ENCODE results near the gene WNT5B. TPM values are rescaled to one million over a fixed set of nuclear protein-coding genes. Genes with fewer than 3 reads are reported as not detected.

WNT5B gene
- total RNA-seq, 1 experiment from 2014 or later = 4.4 TPM

DNA sequence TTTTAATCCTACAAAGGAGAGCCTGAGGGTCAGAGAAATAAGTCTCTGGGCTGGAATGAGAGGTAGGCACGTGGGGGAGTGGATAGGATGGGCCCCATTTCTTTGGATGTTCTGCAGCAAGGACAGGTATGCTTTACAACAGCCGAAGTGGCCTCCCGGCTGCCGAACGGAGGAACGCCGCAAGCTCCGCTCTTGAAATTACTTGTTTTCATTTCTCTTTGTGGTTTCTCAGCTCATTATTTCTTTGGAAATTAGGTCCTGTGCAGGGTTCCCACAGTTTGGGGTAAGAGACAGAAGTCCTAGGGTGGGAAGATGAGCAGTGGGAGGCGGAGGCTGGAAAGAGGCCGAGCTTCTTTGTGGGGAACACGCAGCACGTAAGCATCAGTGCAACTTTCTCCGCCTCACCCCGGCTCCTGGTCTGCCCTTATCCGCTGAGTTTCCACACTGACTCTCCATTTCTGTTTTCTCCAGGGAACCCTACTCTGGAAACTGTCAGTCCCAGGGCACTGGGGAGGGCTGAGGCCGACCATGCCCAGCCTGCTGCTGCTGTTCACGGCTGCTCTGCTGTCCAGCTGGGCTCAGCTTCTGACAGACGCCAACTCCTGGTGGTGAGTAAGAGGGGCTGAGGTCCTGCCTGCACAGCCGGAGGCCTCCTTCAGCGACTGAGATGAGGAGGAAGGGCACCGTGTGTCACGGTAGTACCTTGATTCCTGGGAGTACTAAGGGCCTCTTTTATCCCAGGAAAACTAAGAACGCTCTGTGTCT lies 2.0 kb downstream of the WNT5B start:
- Histone ChIP-seq H3K27me3 (ENCODE audit: control insufficient read depth, insufficient read depth, low read length) (peaks cover 62% of the 10 kb centered on the region), H3K4me3 (ENCODE audit: insufficient read depth, low read depth, low read length) (peak overlapping the region; percentile 29; the same call in 1 of the 2 replicates), H3K36me3 (replicated peaks; ENCODE audit: control insufficient read depth, insufficient read depth, low read length) (no peaks in the 10 kb centered on the region)

DNA sequence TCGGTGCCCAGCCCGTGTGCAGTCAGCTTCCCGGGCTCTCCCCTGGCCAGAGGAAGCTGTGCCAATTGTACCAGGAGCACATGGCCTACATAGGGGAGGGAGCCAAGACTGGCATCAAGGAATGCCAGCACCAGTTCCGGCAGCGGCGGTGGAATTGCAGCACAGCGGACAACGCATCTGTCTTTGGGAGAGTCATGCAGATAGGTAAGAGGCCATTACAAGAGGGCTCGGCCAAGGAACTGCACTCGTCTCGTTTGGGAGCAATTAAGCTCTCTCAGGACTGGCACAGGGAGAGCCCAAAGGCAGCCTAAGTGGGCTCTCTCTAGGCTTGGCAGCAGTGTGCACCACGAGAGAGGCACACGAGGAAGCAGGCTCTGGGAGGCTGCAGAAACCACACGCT lies 3.7 kb downstream of the WNT5B start:
- no peak overlapping the region for H3K4me3 ChIP-seq (ENCODE audit: insufficient read depth, low read depth, low read length)
- peaks cover 55% of the 10 kb centered on the region for H3K27me3 ChIP-seq (ENCODE audit: control insufficient read depth, insufficient read depth, low read length)
- H3K36me3 ChIP-seq (replicated peaks; ENCODE audit: control insufficient read depth, insufficient read depth, low read length) = no peaks in the 10 kb centered on the region
- no peak for DNase-seq

More for the DNA sequence above, 2.0 kb downstream of the WNT5B start:
- DNase-seq = peak; percentile 66

GRCh38 chr12:1633459-1633858 lies 4.4 kb downstream of the WNT5B start:
- Histone ChIP-seq H3K36me3 (replicated peaks; ENCODE audit: control insufficient read depth, insufficient read depth, low read length) (no peaks in the 10 kb centered on the region), H3K27me3 (ENCODE audit: control insufficient read depth, insufficient read depth, low read length) (peaks cover 49% of the 10 kb centered on the region), H3K4me3 (ENCODE audit: insufficient read depth, low read depth, low read length) (no peak overlapping the region)
- DNase-seq = no peak

- Histone ChIP-seq H3K36me3 (replicated peaks; ENCODE audit: control insufficient read depth, insufficient read depth, low read length) (no peaks in the 10 kb centered on the region), H3K4me3 (ENCODE audit: insufficient read depth, low read depth, low read length) (no peak overlapping the region), H3K27me3 (ENCODE audit: control insufficient read depth, insufficient read depth, low read length) (peaks cover 42% of the 10 kb centered on the region)
- no peak for DNase-seq
These were observed 5.1 kb downstream of the WNT5B start for GRCh38 chr12:1634149-1634548.

GRCh38 chr12:1634590-1635191 lies 5.7 kb downstream of the WNT5B start:
- H3K27me3 ChIP-seq (ENCODE audit: control insufficient read depth, insufficient read depth, low read length) = peaks cover 37% of the 10 kb centered on the region
- peak; percentile 86 for DNase-seq
- no peak overlapping the region for H3K4me3 ChIP-seq (ENCODE audit: insufficient read depth, low read depth, low read length)
- H3K36me3 ChIP-seq (replicated peaks; ENCODE audit: control insufficient read depth, insufficient read depth, low read length) = no peaks in the 10 kb centered on the region

- H3K27me3 ChIP-seq (ENCODE audit: control insufficient read depth, insufficient read depth, low read length) = peaks cover 30% of the 10 kb centered on the region
- no peaks in the 10 kb centered on the region for H3K36me3 ChIP-seq (replicated peaks; ENCODE audit: control insufficient read depth, insufficient read depth, low read length)
- no peak for DNase-seq
- no peak overlapping the region for H3K4me3 ChIP-seq (ENCODE audit: insufficient read depth, low read depth, low read length)
These were observed 6.5 kb downstream of the WNT5B start for GRCh38 chr12:1635301-1636095.

GRCh38 chr12:1638203-1638602 lies 9.2 kb downstream of the WNT5B start:
- no peak for DNase-seq
- Histone ChIP-seq H3K4me3 (ENCODE audit: insufficient read depth, low read depth, low read length) (no peak overlapping the region), H3K36me3 (replicated peaks; ENCODE audit: control insufficient read depth, insufficient read depth, low read length) (no peaks in the 10 kb centered on the region), H3K27me3 (ENCODE audit: control insufficient read depth, insufficient read depth, low read length) (peaks cover 3% of the 10 kb centered on the region)

DNA sequence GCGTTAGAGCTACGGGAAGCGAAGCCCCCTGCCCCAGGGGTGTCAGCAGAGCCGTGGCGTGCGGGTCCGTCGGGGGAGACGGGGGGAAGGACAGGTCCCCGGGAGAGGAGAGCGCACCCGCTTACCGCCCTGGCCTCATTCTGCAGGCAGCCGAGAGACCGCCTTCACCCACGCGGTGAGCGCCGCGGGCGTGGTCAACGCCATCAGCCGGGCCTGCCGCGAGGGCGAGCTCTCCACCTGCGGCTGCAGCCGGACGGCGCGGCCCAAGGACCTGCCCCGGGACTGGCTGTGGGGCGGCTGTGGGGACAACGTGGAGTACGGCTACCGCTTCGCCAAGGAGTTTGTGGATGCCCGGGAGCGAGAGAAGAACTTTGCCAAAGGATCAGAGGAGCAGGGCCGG lies 10.5 kb downstream of the WNT5B start:
- H3K27me3 ChIP-seq (ENCODE audit: control insufficient read depth, insufficient read depth, low read length) = no peaks in the 10 kb centered on the region; the same call in 1 of the 2 replicates
- H3K4me3 ChIP-seq (ENCODE audit: insufficient read depth, low read depth, low read length) = no peak overlapping the region; the same call in 1 of the 2 replicates
- DNase-seq = peak; percentile 53
- no peaks in the 10 kb centered on the region for H3K36me3 ChIP-seq (replicated peaks; ENCODE audit: control insufficient read depth, insufficient read depth, low read length)

DNA sequence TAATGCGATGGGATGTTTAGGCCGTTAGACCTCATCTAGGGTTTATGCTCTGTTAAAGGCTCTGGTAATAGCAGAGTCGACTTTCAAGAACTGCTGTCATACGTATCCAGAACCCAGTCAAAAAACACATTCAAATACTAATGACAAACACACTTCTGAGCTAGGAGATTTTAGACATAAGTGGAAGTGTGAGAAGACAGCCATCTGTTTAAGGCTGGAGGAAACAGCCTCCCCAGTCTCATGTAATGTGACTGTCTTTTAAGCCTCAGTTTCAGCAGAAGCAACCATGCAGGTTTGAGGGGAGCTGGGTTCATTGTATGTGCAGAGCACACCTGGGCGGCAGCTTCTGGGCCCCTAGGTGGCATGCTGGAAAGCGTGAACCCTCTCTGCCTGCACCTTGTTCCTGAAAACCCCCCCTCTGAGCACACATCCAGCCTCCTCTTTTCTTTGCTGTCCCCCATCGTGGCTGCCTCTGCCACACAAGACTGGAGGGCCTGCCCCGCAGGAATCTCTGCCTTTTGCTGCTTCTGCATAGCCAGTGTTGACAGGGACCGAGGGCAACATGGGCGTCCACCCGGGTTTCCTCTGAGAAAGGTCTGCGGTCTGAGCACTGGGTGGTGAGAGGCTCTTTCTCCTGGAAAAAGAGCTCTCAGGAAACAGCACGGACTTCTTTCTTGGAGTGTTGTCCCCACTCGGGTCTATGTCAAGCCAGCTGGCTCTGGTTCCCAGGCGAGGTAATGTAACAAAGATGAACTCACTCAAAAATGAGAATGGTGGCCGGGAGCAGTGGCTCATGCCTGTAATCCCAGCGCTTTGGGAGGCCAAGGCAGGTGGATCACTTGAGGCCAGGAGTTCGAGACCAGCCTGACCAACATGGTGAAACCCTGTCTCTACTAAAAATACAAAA lies 11.6 kb downstream of the WNT5B start:
- no peak for DNase-seq
- no peaks in the 10 kb centered on the region for H3K36me3 ChIP-seq (replicated peaks; ENCODE audit: control insufficient read depth, insufficient read depth, low read length)
- H3K4me3 ChIP-seq (ENCODE audit: insufficient read depth, low read depth, low read length) = no peak overlapping the region
- H3K27me3 ChIP-seq (ENCODE audit: control insufficient read depth, insufficient read depth, low read length) = no peaks in the 10 kb centered on the region; the same call in 1 of the 2 replicates

GRCh38 chr12:1642513-1642912 lies 13.5 kb downstream of the WNT5B start:
- no peaks in the 10 kb centered on the region for H3K36me3 ChIP-seq (replicated peaks; ENCODE audit: control insufficient read depth, insufficient read depth, low read length)
- H3K4me3 ChIP-seq (ENCODE audit: insufficient read depth, low read depth, low read length) = no peak overlapping the region
- no peak for DNase-seq
- H3K27me3 ChIP-seq (ENCODE audit: control insufficient read depth, insufficient read depth, low read length) = no peaks in the 10 kb centered on the region

DNA sequence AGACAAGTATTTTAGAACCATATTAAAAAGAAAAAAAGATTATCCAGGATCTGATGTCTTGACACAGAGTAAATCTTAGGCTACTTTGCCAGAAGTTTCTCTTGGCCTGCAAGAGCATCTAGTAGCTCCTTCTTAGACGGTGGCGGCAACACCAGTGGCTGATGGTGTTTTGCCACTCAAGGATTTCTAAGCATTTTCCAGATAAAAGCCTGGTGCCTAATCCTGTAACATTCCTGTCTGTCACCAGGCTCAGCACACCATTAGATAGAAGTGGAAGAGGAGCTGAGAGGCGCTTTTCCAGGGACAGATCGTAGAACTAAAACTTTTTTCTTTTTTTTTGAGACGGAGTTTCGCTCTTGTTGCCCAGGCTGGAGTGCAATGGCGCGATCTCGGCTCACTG lies 14.0 kb downstream of the WNT5B start:
- Histone ChIP-seq H3K27me3 (ENCODE audit: control insufficient read depth, insufficient read depth, low read length) (no peaks in the 10 kb centered on the region), H3K4me3 (ENCODE audit: insufficient read depth, low read depth, low read length) (no peak overlapping the region), H3K36me3 (replicated peaks; ENCODE audit: control insufficient read depth, insufficient read depth, low read length) (no peaks in the 10 kb centered on the region)
- no peak for DNase-seq

DNA sequence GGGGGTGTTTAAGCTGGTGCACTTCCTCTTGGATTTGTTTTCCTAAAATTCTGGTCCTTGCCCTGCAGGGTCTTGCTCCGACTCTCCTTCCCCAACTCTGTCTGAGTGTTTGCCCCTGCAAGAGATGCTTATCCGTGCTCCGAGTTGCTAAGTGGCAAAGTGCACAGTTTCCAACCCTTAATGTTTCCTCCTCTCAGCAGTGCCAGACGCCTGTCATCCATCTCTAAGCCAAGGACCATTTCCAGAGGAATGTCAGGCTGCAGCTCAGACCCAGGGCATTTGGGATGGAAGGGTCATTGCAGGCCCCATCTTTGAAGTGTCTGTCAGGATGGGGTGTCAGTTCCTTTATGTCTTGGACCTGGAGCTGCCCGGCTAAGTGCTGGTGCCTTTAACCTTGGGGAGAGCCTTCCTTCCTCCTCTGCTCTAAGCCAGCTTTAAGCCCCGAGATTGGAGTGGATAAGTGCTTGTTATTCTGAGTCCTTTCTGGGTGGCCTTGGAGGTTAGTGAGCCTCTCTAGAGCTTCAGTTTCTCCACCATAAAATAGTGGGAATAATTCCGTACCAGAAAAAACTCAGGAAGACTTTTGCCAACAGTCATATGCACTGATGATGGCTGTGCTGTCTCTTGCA lies 15.0 kb downstream of the WNT5B start:
- Histone ChIP-seq H3K4me3 (ENCODE audit: insufficient read depth, low read depth, low read length) (no peak overlapping the region), H3K27me3 (ENCODE audit: control insufficient read depth, insufficient read depth, low read length) (no peaks in the 10 kb centered on the region), H3K36me3 (replicated peaks; ENCODE audit: control insufficient read depth, insufficient read depth, low read length) (no peaks in the 10 kb centered on the region)
- DNase-seq = no peak

- Histone ChIP-seq H3K4me3 (ENCODE audit: insufficient read depth, low read depth, low read length) (no peak overlapping the region), H3K27me3 (ENCODE audit: control insufficient read depth, insufficient read depth, low read length) (no peaks in the 10 kb centered on the region), H3K36me3 (replicated peaks; ENCODE audit: control insufficient read depth, insufficient read depth, low read length) (no peaks in the 10 kb centered on the region)
- DNase-seq = peak; percentile 55
These were observed 15.8 kb downstream of the WNT5B start for GRCh38 chr12:1644534-1645438.
